ENCODE measurements around the gene GDAP2.

DNA sequence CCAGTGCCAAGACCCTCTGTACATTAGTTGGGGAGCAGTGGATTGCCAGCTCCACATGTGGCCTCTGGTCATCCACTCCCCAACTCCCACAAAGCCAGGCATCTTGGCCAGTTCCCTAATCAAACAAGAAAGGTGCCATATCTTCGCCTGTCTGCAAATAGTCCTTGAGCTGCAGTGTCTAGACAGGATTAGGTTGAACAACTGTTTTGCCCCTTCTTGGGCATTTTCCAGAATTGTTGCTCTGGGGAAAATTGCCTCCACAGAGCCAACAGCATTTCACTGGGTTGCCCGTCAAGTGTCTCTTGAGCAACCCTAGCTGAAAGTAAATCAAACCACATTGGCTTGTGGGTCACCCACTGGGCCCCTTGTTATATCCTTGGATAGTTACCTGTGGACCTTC lies 109.3 kb downstream of the GDAP2 start:
- TF ChIP-seq, protein P1, sequence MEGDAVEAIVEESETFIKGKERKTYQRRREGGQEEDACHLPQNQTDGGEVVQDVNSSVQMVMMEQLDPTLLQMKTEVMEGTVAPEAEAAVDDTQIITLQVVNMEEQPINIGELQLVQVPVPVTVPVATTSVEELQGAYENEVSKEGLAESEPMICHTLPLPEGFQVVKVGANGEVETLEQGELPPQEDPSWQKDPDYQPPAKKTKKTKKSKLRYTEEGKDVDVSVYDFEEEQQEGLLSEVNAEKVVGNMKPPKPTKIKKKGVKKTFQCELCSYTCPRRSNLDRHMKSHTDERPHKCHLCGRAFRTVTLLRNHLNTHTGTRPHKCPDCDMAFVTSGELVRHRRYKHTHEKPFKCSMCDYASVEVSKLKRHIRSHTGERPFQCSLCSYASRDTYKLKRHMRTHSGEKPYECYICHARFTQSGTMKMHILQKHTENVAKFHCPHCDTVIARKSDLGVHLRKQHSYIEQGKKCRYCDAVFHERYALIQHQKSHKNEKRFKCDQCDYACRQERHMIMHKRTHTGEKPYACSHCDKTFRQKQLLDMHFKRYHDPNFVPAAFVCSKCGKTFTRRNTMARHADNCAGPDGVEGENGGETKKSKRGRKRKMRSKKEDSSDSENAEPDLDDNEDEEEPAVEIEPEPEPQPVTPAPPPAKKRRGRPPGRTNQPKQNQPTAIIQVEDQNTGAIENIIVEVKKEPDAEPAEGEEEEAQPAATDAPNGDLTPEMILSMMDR (IDR thresholded peaks at IDR 0.05; ENCODE audit: poor library complexity), result no peak
- no peak for TF ChIP-seq EZH2phosphoT487 (IDR thresholded peaks at IDR 0.05; ENCODE audit: low read depth, severe bottlenecking, unreplicated experiment)
- TF ChIP-seq EZH2 (IDR thresholded peaks at IDR 0.05; ENCODE audit: borderline replicate concordance), result no peak
